Activated T-helper 1 cell treated with anti-CD3 and anti-CD28 coated beads, Interleukin-2, amount 50 U/mL, for 16 hours (primary cell): ENCODE measurements around the gene COBLL1.
"Not testable (repeated sequence)": the region's sequence is repeated elsewhere in the genome, so short reads cannot be mapped to it uniquely, and the experiment has no call there.

Experiments
- DNase-seq, 2 donors: peaks; one replicate each; pipeline ENCODE4 v3.0.0-alpha.2; 2020; ENCODE audit warnings: low read depth in 1 of 2, low spot score in 1 of 2

Gene COBLL1

GRCh38 chr2:164761737-164762460 is 79.7 kb downstream of the COBLL1 start:
- no peak for DNase-seq

GRCh38 chr2:164761201-164761600 is 80.4 kb downstream of the COBLL1 start:
- DNase-seq = not testable (repeated sequence)

GRCh38 chr2:164760179-164760578 is 81.4 kb downstream of the COBLL1 start:
- DNase-seq = no peak

GRCh38 chr2:164757934-164758695 is 83.5 kb downstream of the COBLL1 start:
- no peak for DNase-seq

- no peak for DNase-seq
These were observed 84.8 kb downstream of the COBLL1 start for GRCh38 chr2:164756773-164757172.

GRCh38 chr2:164755952-164756351 is 85.7 kb downstream of the COBLL1 start:
- no peak for DNase-seq

- no peak for DNase-seq
These were observed 87.2 kb downstream of the COBLL1 start for GRCh38 chr2:164754157-164755093.

- DNase-seq = no peak
These were observed 88.7 kb downstream of the COBLL1 start for GRCh38 chr2:164752956-164753355.

- no peak for DNase-seq
These were observed 93.7 kb downstream of the COBLL1 start for GRCh38 chr2:164747783-164748433.

- DNase-seq = no peak
These were observed 94.5 kb downstream of the COBLL1 start for GRCh38 chr2:164747140-164747539.

GRCh38 chr2:164746713-164747112 is 94.9 kb downstream of the COBLL1 start:
- no peak for DNase-seq

GRCh38 chr2:164745012-164745797 is 96.4 kb downstream of the COBLL1 start:
- DNase-seq = no peak

GRCh38 chr2:164742738-164743317 is 98.8 kb downstream of the COBLL1 start:
- DNase-seq = no peak

GRCh38 chr2:164739966-164740365 is 101.7 kb downstream of the COBLL1 start:
- DNase-seq = no peak

GRCh38 chr2:164737612-164738081 is 104.0 kb downstream of the COBLL1 start:
- no peak for DNase-seq

GRCh38 chr2:164735309-164735919 is 106.2 kb downstream of the COBLL1 start:
- DNase-seq = no peak

GRCh38 chr2:164734196-164734595 is 107.4 kb downstream of the COBLL1 start:
- DNase-seq = no peak

GRCh38 chr2:164725542-164725941 is 116.1 kb downstream of the COBLL1 start:
- DNase-seq = no peak

- no peak for DNase-seq
These were observed 118.8 kb downstream of the COBLL1 start for GRCh38 chr2:164722616-164723338.
